CD1c-positive myeloid dendritic cell (primary cell): Measurements from ENCODE around the gene GLIS1.

Source experiments
- DNase-seq: peaks from one replicate; pipeline ENCODE4 v3.0.0-alpha.2; 2016; ENCODE audit errors: extremely low spot score

The GLIS1 gene

GRCh38 chr1:53617851-53618499 is 121.0 kb downstream of the GLIS1 start:
- DNase-seq, result no peak

GRCh38 chr1:53617382-53617781 is 121.6 kb downstream of the GLIS1 start:
- DNase-seq, result no peak

- no peak for DNase-seq
These were observed 122.0 kb downstream of the GLIS1 start for GRCh38 chr1:53616927-53617326.

- DNase-seq, result no peak
These were observed 122.5 kb downstream of the GLIS1 start for GRCh38 chr1:53616511-53616910.

GRCh38 chr1:53615101-53615500 is 123.9 kb downstream of the GLIS1 start:
- DNase-seq, result no peak

- no peak for DNase-seq
These were observed 124.5 kb downstream of the GLIS1 start for GRCh38 chr1:53614231-53615021.

- no peak for DNase-seq
These were observed 130.3 kb downstream of the GLIS1 start for GRCh38 chr1:53608676-53609075.

- no peak for DNase-seq
These were observed 130.9 kb downstream of the GLIS1 start for GRCh38 chr1:53608071-53608470.

- no peak for DNase-seq
These were observed 132.3 kb downstream of the GLIS1 start for GRCh38 chr1:53606651-53607051.

GRCh38 chr1:53606197-53606596 is 132.8 kb downstream of the GLIS1 start:
- DNase-seq, result no peak

GRCh38 chr1:53605181-53605580 is 133.8 kb downstream of the GLIS1 start:
- DNase-seq, result no peak

GRCh38 chr1:53604291-53604919 is 134.6 kb downstream of the GLIS1 start:
- DNase-seq, result no peak

- DNase-seq, result no peak
These were observed 135.5 kb downstream of the GLIS1 start for GRCh38 chr1:53603431-53603830.

- DNase-seq, result no peak
These were observed 136.8 kb downstream of the GLIS1 start for GRCh38 chr1:53601867-53602775.

- no peak for DNase-seq
These were observed 137.8 kb downstream of the GLIS1 start for GRCh38 chr1:53601031-53601745.

GRCh38 chr1:53600561-53600960 is 138.4 kb downstream of the GLIS1 start:
- DNase-seq, result no peak

- DNase-seq, result no peak
These were observed 139.0 kb downstream of the GLIS1 start for GRCh38 chr1:53600001-53600400.

GRCh38 chr1:53599481-53599880 is 139.5 kb downstream of the GLIS1 start:
- DNase-seq, result no peak

GRCh38 chr1:53598966-53599365 is 140.0 kb downstream of the GLIS1 start:
- DNase-seq, result no peak

GRCh38 chr1:53595906-53596305 is 143.1 kb downstream of the GLIS1 start:
- DNase-seq, result no peak
